HG03521 (cell line): ENCODE results near the gene HRAS.

Source experiments
- ATAC-seq: cut with Tn5 transposase; IDR thresholded peaks from one replicate; pipeline ENCODE4 v1.9.1; 2021; ENCODE audit warnings: mild to moderate bottlenecking, moderate library complexity; ENCODE audit not compliant: unreplicated experiment

The HRAS gene

GRCh38 chr11:497565-498296 lies 37.6 kb downstream of the HRAS start:
- no peak for ATAC-seq

- ATAC-seq = no peak
Observed at GRCh38 chr11:496834-497564, 38.4 kb downstream of the HRAS start.

GRCh38 chr11:495537-495931 lies 39.8 kb downstream of the HRAS start:
- no peak for ATAC-seq

GRCh38 chr11:494761-495536 lies 40.4 kb downstream of the HRAS start:
- ATAC-seq = no peak

- no peak for ATAC-seq
Observed at GRCh38 chr11:492427-493226, 42.7 kb downstream of the HRAS start.

- ATAC-seq = no peak
Observed at GRCh38 chr11:491358-491757, 44.0 kb downstream of the HRAS start.

- no peak for ATAC-seq
Observed at GRCh38 chr11:490930-491260, 44.5 kb downstream of the HRAS start.

GRCh38 chr11:490186-490929 lies 45.0 kb downstream of the HRAS start:
- ATAC-seq = no peak

GRCh38 chr11:489610-490185 lies 45.7 kb downstream of the HRAS start:
- no peak for ATAC-seq

GRCh38 chr11:488992-489391 lies 46.4 kb downstream of the HRAS start:
- no peak for ATAC-seq

- no peak for ATAC-seq
Observed at GRCh38 chr11:488579-488978, 46.8 kb downstream of the HRAS start.

GRCh38 chr11:488062-488461 lies 47.3 kb downstream of the HRAS start:
- ATAC-seq = no peak

- no peak for ATAC-seq
Observed at GRCh38 chr11:487571-488021, 47.8 kb downstream of the HRAS start.

- no peak for ATAC-seq
Observed at GRCh38 chr11:486189-486588, 49.2 kb downstream of the HRAS start.

GRCh38 chr11:484616-485015 lies 50.8 kb downstream of the HRAS start:
- ATAC-seq = no peak
